Cardiac fibroblast (primary cell): Measurements from ENCODE around the gene SOD1.

ENCODE experiments used
- DNase-seq, 2 donors: peaks; one replicate each; pipeline versions ENCODE4 v3.0.0 to v3.0.0-alpha.2; 2010; ENCODE audit warnings: low read depth in 2 of 2
- H3K4me3 ChIP-seq, 2 donors: replicated peaks in 1 of 2; 1 replicate in 1 of 2; 2 replicates in 1 of 2; pipeline ENCODE4 v1.5.1; 2011; ENCODE audit warnings: low read depth in 2 of 2, low read length in 2 of 2, mild to moderate bottlenecking in 2 of 2, moderate library complexity in 1 of 2
- TF ChIP-seq, protein P1 (sequence below): IDR thresholded peaks from one replicate; pipeline ENCODE4 v1.5.1; 2011; ENCODE audit warnings: low read depth, mild to moderate bottlenecking, low read length, inconsistent platforms

Gene SOD1

DNA sequence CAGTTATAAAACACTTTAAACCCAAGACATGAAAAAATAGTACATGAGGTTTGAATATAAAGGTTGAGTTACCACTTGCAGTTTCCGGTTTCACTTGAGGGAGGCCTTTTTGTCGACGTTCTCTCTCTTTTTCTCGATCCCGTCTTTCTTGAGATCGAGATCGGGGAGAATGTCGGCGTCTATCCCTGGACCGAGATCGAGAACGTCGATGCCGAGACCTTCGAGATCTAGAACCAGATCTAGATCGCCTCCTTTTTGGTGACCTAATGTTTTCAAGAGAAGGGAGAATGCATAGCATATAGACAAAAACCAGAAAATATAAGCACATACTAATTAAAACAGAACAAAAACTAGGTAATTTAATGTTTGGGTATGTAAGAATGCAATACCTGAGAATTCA, 33.7 kb downstream of the SOD1 start:
- H3K4me3 ChIP-seq = no peak overlapping the region
- TF ChIP-seq, protein P1, sequence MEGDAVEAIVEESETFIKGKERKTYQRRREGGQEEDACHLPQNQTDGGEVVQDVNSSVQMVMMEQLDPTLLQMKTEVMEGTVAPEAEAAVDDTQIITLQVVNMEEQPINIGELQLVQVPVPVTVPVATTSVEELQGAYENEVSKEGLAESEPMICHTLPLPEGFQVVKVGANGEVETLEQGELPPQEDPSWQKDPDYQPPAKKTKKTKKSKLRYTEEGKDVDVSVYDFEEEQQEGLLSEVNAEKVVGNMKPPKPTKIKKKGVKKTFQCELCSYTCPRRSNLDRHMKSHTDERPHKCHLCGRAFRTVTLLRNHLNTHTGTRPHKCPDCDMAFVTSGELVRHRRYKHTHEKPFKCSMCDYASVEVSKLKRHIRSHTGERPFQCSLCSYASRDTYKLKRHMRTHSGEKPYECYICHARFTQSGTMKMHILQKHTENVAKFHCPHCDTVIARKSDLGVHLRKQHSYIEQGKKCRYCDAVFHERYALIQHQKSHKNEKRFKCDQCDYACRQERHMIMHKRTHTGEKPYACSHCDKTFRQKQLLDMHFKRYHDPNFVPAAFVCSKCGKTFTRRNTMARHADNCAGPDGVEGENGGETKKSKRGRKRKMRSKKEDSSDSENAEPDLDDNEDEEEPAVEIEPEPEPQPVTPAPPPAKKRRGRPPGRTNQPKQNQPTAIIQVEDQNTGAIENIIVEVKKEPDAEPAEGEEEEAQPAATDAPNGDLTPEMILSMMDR = no peak
- DNase-seq = no peak

DNA sequence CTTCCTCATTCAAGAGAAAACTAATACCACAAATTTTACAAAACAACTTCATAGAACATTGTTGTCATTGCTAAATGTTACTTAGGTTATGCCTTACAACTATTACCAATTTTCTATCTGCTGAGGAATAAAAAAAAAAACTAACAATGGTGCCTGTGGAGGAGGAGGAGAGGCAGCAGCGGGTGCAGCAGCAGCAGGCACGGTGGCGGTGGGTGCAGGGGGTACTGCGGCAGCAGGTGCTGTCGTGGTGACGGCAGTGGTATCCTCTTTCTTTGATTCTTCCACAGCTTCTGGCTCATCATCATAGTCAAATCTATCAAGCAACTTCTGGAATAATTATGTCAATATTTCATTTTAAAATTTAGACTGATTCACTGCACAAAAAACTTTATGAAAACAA, 36.9 kb downstream of the SOD1 start:
- TF ChIP-seq, protein P1 = no peak
- DNase-seq = no peak
- no peak overlapping the region for H3K4me3 ChIP-seq

DNA sequence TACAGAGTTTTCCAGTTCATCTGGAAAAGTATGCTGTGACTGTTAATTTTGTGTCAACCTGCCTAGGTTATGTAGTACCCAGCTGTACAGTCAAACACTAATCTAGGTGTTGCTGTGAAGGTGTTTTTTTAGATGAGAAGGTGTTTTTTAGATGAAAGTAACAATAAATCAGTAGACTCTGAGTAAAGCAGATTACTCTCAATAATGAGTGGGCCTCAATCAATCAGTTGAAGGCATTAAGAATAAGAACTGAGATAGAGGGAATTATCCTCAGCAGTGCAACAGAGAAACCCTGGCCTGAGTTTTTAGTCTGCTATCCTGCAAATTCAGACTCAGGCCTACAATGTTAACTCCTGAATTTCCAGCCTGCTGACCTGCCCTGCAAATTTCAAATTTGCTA, 39.0 kb downstream of the SOD1 start:
- TF ChIP-seq, protein P1 = no peak
- no peak overlapping the region for H3K4me3 ChIP-seq
- no peak for DNase-seq

DNA sequence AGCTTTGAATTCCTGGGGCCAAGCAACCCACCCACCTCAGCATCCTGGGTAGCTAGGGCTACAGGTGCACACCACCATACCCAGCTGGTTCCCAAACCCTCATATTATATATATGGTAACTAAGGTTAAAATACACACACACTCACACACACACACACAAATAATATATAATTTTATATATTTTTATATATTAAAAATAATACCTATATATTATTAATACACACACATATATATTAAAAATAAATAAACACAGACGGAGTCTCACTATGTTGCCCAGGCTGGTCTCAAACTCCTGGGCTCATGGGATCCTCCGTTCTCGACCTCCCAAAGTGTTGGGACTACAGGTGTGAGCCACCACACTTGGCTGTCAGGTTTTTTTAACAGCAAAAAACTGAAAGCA, 40.5 kb downstream of the SOD1 start:
- H3K4me3 ChIP-seq = no peak overlapping the region
- no peak for DNase-seq
- TF ChIP-seq, protein P1 = no peak

DNA sequence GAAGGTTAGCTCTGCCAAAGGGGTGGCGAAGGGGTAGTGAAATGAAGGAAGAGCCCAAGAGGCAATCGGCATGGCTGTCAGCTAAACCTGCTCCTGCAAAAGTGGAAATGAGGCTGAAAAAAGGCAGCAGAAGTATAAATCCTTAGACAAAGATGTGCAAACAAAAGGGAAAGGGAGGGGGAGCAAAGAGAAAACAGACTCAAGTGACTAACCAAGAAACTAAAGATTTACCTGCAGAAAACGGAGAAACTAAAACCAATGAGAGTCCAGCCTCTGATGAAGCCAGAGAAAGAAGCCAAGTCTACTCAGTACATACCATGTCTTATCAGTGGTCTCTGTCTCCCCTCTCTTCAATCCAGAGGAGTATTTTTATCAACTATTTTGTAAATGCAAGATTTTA, 47.1 kb downstream of the SOD1 start:
- H3K4me3 ChIP-seq = no peak overlapping the region
- DNase-seq = no peak
- TF ChIP-seq, protein P1 = no peak

DNA sequence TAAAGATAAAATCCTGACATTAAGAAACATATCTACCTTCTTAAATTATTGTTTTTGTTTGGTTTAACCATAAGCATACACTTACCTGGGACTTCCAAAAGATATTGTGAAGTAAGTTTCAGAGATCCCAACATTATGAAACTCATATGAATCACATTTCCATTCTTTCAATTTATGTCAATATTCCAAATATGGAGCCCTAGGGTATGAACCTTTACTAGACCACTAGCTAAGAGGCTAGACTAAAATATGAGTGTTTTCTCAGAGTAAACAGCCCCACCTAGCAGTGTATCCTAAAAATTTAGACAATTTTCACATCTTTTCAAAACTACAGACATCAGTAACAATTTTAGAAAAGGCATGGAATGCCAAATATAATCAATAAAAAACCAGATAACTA, 48.0 kb downstream of the SOD1 start:
- no peak overlapping the region for H3K4me3 ChIP-seq
- no peak for DNase-seq
- TF ChIP-seq, protein P1 = no peak

DNA sequence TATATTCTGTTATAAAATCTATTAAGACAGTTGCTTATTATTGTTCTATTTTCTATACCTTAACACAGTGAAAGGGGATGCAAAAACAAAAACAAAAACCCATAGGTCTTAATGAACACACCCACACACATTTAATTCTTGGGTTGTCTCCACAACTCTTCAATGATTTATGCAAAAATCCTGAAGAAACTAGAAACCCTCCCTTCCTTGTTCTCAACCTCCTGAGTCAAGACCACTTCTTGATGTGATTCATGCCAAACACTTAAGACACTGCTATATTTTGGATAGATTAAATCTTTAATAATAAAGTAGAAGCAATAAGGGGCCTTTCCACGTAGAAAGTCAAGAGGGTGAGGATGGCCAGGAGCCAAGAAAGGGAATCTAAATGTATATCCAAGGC, 49.0 kb downstream of the SOD1 start:
- TF ChIP-seq, protein P1 = no peak
- no peak for DNase-seq
- H3K4me3 ChIP-seq = no peak overlapping the region
